DND-41 (cell line): Measurements from ENCODE around the gene NOXRED1.

Experiments
- ATAC-seq: fragments of 200-7000 bp; cut with Tn5 transposase; 3 replicates; pipeline ENCODE4 v1.9.1; 2021; ENCODE audit warnings: low read depth; ENCODE audit not compliant: insufficient read depth
- DNase-seq: peaks from one replicate; pipeline ENCODE4 v3.0.0-alpha.2; 2020
- H2AFZ ChIP-seq: 2 replicates; pipeline ENCODE4 v1.6.0; 2012; ENCODE audit warnings: low read depth, low read length
- H3K27ac ChIP-seq: 2 replicates; pipeline ENCODE4 v1.5.1; 2012; ENCODE audit warnings: low read length, inconsistent platforms
- H3K27me3 ChIP-seq: fragments of 200-600 bp; sonication (generic); 2 replicates; pipeline ENCODE4 v1.6.0; 2012; ENCODE audit warnings: low read length, mild to moderate bottlenecking, inconsistent platforms; ENCODE audit not compliant: insufficient read depth, poor library complexity
- H3K36me3 ChIP-seq: 2 replicates; pipeline ENCODE4 v1.5.1; 2012; ENCODE audit warnings: low read length, inconsistent platforms; ENCODE audit not compliant: insufficient read depth
- H3K4me1 ChIP-seq: 2 replicates; pipeline ENCODE4 v1.5.1; 2012; ENCODE audit warnings: mild to moderate bottlenecking, low read length; ENCODE audit not compliant: insufficient read depth
- H3K4me2 ChIP-seq: 2 replicates; pipeline ENCODE4 v1.6.0; 2012; ENCODE audit warnings: mild to moderate bottlenecking, moderate library complexity, low read length, inconsistent platforms; ENCODE audit not compliant: insufficient read depth
- H3K4me3 ChIP-seq, 2 experiments: fragments of 200-600 bp in 1 of 2; shearing (Covaris generic) in 1 of 2; 2 replicates each; pipeline ENCODE4 v1.5.1; 2012 to 2016; ENCODE audit warnings: inconsistent platforms in 2 of 2, low read length in 2 of 2, mild to moderate bottlenecking in 2 of 2, low read depth in 1 of 2, moderate library complexity in 1 of 2
- H3K79me2 ChIP-seq: 2 replicates; pipeline ENCODE4 v1.6.0; 2012; ENCODE audit warnings: low read length, inconsistent platforms; ENCODE audit not compliant: insufficient read depth
- H3K9ac ChIP-seq: 2 replicates; pipeline ENCODE4 v1.6.0; 2012; ENCODE audit warnings: low read depth, mild to moderate bottlenecking, inconsistent platforms, low read length, moderate library complexity
- H3K9me3 ChIP-seq: 2 replicates; pipeline ENCODE4 v1.5.1; 2012; ENCODE audit warnings: low read length, moderate library complexity, mild to moderate bottlenecking, inconsistent platforms; ENCODE audit not compliant: insufficient read depth, severe bottlenecking
- H4K20me1 ChIP-seq: 2 replicates; pipeline ENCODE4 v1.6.0; 2012; ENCODE audit warnings: low read length; ENCODE audit not compliant: insufficient read depth
- CTCF ChIP-seq: IDR thresholded peaks from 2 replicates; pipeline ENCODE4 v1.5.1; 2012; ENCODE audit warnings: borderline replicate concordance, low read length, moderate library complexity, mild to moderate bottlenecking; ENCODE audit not compliant: poor library complexity, severe bottlenecking; ENCODE audit errors: extremely low read depth
- EZH2 ChIP-seq: IDR thresholded peaks from 3 replicates; pipeline ENCODE4 v1.6.1; 2012; ENCODE audit warnings: borderline replicate concordance, low read depth, mild to moderate bottlenecking, moderate library complexity, low read length, inconsistent platforms; ENCODE audit not compliant: severe bottlenecking

Gene NOXRED1

GRCh38 chr14:77344377-77344996 is 78.8 kb downstream of the NOXRED1 start:
- Histone ChIP-seq H3K36me3 (peaks cover 52% of the 10 kb centered on the region), H3K4me2 (no peak overlapping the region), H4K20me1 (no peaks in the 10 kb centered on the region), H3K4me1 (no peaks in the 10 kb centered on the region), H3K27me3 (no peaks in the 10 kb centered on the region), H3K79me2 (no peaks in the 10 kb centered on the region), H3K9me3 (no peaks in the 10 kb centered on the region), H2AFZ (no peak overlapping the region), H3K9ac (no peak overlapping the region), H3K4me3 (no peak overlapping the region), H3K27ac (no peak overlapping the region)
- no peak for DNase-seq
- TF ChIP-seq EZH2 (no peak), CTCF (no peak)
- no peak for ATAC-seq
